HG03060 (cell line): ENCODE results near the gene TBL1X.
"Not testable (repeated sequence)": the region's sequence is repeated elsewhere in the genome, so short reads cannot be mapped to it uniquely, and the experiment has no call there.

ENCODE experiments used
- ATAC-seq: cut with Tn5 transposase; IDR thresholded peaks from one replicate; pipeline ENCODE4 v1.9.1; 2021; ENCODE audit warnings: low read depth, moderate number of reproducible peaks; ENCODE audit not compliant: unreplicated experiment

The TBL1X gene

DNA sequence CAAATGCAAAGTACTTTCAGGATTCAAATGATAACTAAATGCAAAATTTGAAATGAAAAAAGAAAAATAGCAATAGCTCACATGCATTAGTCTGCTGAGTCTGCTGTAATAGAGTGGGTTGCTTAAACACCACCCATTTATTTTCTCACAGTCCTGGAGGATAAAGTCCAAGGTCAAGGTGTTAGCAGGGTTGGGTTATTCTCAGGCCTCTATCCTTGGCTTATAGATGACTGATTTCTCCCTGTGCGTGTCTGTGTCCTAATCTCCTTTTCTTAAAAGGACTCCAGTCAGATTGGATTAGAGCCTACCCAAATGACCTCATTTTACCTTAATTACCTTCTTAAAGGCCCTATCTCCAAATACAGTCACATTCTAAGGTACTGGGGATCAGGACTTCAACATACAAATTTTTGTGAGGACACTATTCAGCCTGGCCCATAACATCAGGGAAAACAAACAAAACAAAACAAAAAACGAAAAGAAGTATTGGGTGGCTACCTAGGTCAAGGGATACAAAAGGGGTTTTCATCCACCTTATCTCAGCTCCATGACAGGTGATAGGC lies 6.3 kb upstream of the TBL1X start:
- no peak for ATAC-seq

DNA sequence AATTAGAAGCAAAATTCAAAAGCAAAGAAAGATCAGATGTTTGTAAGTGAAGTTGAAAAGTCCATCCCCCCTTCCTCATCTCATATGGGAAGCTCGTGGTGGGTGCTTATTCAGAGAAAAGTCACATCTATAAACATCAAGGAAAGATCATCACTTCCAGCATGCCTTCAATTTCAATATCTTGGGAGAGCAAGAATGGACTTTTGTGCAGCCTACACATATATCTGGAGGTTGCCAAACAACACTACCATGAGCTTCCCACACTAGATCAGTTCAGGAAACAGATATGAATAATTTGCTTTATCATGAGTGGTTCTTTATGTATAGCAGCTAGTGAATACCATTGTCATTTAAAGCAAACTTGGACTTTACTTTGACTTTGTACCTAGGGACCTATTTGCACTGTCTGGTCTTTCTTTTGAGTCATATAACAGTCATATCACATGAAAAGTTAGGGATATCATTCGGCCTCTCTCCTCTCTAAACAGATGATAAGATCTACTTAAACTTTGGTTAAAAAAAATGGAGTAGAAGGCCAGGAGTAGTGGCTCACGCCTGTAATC lies 5.6 kb upstream of the TBL1X start:
- ATAC-seq = no peak

GRCh38 chrX:9461087-9461486 lies 3.8 kb upstream of the TBL1X start:
- no peak for ATAC-seq

- no peak for ATAC-seq
Observed at GRCh38 chrX:9462456-9462855, 2.4 kb upstream of the TBL1X start.

DNA sequence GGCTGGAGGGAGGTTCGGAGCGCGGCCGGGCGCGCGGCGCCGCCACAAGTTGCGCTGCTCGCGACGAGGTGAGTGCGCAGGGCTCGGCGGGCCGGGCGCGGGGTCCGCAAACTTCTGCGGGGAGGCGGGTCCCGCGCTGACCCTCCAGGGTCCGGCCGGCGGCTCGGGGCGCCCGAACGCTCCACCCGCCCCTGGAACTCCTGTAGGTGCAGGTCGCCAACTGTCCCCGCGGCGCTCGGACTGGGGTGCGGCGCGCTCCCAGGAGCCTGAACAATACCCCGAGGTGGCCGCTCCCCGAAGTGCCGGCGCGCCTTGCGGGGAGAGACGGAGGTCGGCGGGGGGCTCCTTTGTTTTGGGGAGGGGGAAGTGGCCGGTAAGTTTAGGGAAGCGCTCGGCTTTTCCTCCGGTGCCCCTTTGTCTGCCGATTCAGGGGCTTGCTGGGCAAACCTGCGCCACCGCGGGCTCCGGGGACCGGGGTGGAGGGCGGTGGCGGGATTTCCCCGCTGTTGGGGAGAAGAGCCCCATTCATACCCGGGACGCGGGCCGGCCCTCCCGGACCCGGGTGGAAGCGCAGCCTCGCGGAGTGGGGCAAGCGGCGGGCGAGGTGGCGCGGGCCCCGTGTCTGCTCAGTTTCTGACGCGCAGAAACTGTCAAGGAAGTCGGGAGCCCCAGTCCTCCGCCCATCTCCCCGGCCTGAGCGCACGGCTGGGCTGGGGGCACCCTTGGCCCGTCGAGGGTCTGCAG lies 694 bp downstream of the TBL1X start:
- no peak for ATAC-seq

DNA sequence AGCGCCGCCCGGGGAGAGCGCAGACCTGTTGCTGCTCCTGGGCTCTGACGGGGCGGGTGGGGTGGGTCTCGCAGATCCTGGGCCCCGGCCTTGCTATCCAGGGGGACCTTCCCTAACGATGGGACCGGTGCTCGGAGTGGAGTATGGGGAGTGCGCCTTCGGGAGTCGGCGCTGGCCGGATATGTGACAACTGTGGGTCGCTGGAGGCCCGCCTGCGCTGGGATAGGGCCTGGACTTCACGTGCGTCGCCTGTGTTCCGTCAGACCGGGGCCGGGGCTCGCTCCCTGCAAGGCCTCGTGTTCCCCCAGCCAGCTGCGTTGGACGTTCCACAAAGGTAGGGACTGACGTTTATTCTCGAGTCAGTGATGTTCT lies 1.3 kb downstream of the TBL1X start:
- ATAC-seq = no peak

DNA sequence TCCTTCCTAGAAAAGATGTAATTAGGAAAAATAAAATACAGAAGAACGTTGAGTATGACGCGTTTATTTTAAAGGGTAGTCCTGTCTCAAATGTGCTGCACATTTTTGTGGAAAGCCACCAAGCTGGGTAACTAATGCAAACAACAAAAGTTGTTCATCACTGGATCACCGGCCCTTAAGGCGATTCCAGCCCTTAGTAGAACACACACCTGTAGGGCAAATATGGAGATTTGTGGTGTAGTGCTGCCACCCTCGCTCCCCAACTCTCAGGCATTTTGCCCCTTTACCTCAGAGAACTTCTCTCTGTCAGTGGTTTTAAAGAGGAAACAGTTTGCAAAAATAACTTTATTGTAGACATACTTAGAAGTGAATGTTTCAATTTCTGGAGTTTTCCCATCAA lies 1.9 kb downstream of the TBL1X start:
- ATAC-seq = no peak

GRCh38 chrX:9467146-9467545 lies 2.3 kb downstream of the TBL1X start:
- ATAC-seq = no peak

- no peak for ATAC-seq
Observed at GRCh38 chrX:9467751-9468150, 2.9 kb downstream of the TBL1X start.

DNA sequence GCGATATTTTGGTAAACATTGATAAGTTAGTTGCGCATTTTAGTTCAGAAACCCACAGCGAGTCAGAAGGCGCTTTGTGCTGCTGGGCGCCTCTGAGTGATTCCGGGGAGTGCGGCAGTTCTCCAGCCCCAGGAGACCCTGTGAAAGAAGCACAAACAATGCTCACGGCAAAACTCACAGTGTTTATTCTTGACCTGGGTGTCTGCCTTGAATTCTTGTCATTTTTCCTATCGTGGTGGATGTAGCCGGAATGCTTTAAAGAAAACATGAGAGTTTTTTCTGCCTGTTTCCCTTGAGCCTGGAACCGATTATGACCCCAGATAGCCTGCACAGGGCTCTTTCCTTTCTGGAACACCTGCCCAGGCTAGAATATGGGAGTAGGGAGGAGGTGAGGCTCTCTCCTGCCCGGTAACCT lies 6.7 kb downstream of the TBL1X start:
- no peak for ATAC-seq

GRCh38 chrX:9473708-9474107 lies 8.8 kb downstream of the TBL1X start:
- ATAC-seq = no peak

- ATAC-seq = not testable (repeated sequence)
Observed at GRCh38 chrX:9475417-9475816, 10.6 kb downstream of the TBL1X start.

DNA sequence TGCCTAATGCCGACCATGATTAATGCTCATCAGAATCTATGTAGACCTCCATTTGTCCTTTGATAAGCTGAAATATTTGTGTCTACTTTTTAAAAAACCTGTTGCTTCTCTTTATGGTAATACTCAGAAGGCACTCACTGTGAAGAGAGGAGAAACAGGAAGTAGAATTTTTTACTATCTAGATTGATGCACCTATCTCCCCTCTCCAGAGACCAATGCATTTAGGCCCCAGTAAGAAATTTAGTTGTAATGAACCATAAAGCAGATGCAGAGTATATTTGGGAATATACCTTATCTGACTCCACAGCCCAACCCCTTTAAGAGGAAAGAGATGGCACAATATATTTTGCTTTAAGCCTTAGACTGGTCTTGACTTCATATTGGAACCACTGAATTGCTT lies 11.1 kb downstream of the TBL1X start:
- no peak for ATAC-seq

- ATAC-seq = no peak
Observed at GRCh38 chrX:9476810-9477575, 12.1 kb downstream of the TBL1X start.

- no peak for ATAC-seq
Observed at GRCh38 chrX:9482408-9482807, 17.6 kb downstream of the TBL1X start.

GRCh38 chrX:9482837-9483236 lies 18.0 kb downstream of the TBL1X start:
- ATAC-seq = no peak

DNA sequence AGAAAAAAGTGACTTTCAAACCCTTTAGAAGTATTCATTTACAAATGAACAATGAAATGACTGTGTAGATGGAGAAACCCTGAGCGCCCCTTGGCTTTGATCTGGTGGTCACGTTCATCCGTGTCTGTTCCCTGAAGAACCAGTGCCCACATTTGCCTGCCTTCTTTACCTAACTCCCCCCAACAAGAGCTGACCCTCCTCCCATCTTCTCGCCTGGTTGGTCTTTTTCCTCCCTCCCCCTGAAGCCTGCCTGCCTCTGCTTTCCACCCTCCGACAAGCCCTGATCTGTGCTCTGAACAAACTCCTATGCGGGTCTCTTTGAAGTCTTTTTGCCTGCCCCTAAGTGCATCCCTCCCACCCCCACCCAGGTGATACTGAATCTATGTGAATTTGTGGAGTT lies 18.5 kb downstream of the TBL1X start:
- no peak for ATAC-seq

- no peak for ATAC-seq
Observed at GRCh38 chrX:9486786-9487387, 22.0 kb downstream of the TBL1X start.

DNA sequence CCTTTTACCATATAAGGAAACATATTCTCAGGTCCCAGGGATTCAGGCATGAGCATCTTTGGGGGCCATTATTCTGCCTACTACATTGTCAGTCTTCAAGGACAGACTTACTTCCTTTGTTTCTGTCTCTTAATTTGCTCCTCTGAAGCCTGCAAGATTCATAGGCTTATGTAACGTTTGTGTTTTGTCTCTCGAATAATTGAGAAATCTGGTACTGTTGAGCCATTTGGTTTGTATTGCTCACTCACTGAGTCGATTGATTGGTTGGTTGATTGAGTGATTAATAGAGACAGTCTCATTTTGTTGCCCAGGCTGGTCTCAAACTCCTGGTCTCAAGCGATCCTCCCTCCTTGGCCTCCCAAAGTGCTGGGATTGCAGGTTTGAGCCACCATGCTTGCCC lies 23.7 kb downstream of the TBL1X start:
- ATAC-seq = no peak

DNA sequence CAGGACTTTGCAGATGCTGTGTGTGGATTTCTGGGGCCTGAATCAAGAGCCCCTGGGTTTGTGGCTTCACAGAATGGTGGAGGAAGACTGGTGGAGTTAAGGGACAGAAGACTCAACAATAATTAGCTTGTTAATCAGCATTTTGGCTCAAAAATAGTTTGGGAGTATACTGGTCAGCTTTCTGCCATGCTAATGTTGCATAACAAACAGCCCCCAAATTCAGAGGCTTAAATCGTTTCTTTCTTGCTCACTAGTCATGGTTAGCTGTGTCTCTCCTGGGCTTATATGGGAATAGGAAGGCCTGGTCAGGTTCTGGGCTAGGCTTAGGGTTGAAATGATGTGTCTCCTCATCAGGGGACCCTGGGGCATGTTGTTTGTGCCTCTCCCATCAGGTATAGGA lies 24.4 kb downstream of the TBL1X start:
- no peak for ATAC-seq

DNA sequence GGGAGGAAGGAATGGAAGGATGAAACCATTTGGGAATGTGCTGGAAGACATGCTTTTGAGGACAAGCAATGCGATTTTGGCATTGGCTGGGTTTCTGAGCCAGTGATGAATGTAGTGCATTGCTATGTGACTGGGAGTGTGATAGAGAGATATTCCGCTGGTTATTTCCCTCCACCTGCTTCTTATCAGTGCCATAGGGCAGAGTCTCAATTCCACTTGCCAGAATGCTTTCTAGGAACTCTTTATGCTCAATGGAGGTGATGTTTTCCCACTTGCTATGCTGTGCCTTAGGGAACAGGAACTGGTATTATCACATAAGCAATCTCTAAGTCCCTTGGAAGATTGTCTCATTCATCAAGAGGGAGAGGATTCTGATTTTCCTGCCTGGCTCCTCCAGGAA lies 28.0 kb downstream of the TBL1X start:
- no peak for ATAC-seq
